ENCODE results near the gene GSG1L.

Gene GSG1L

DNA sequence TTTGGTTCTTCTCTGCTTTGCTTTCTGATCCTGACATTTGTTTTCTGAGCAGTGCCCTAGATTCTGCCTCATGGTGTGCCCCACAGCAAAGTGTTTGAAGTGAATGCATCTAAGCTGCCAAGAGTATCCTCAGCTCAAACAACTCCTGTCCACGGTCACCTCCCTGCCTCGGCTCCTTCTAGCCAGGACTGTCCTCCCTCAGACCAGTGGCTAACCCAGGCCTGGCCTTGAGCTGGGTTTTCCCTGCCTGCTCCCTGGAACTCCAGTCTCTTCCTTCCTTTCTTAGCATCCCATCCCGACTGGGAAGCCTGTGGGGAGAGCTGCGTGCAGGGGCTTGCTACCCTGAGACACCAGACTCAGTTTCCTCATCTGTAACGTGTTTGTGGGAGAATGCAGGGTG is 256.5 kb downstream of the GSG1L start:
- no peak for DNase-seq

DNA sequence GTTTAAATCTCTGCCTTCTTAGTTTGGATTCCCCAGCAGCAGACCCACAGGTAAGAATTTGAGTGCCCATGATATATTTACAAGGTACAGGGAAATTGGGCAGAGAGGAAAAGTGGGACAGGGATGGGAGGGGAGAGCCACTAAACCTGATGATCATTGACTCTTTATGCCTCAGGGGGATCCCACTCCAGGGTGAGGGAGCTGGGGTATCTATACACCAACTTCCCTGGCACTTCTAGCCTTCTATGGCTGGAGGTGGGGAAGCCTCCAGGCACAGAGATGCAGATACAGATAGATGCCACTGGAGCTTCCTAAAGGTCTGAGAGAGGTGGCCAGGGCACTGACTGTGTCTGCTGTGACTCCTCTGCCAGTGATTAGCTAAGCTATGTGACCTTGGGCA is 257.1 kb downstream of the GSG1L start:
- DNase-seq, result no peak

GRCh38 chr16:27805828-27806351 is 257.6 kb downstream of the GSG1L start:
- no peak for DNase-seq

GRCh38 chr16:27803775-27804549 is 259.6 kb downstream of the GSG1L start:
- no peak for DNase-seq

GRCh38 chr16:27802664-27803439 is 260.7 kb downstream of the GSG1L start:
- DNase-seq, result no peak

GRCh38 chr16:27801289-27801945 is 262.1 kb downstream of the GSG1L start:
- DNase-seq, result no peak

- DNase-seq, result no peak
Observed at GRCh38 chr16:27800817-27801216, 262.7 kb downstream of the GSG1L start.

- DNase-seq, result no peak
Observed at GRCh38 chr16:27799896-27800295, 263.6 kb downstream of the GSG1L start.

- no peak for DNase-seq
Observed at GRCh38 chr16:27798241-27798640, 265.3 kb downstream of the GSG1L start.

DNA sequence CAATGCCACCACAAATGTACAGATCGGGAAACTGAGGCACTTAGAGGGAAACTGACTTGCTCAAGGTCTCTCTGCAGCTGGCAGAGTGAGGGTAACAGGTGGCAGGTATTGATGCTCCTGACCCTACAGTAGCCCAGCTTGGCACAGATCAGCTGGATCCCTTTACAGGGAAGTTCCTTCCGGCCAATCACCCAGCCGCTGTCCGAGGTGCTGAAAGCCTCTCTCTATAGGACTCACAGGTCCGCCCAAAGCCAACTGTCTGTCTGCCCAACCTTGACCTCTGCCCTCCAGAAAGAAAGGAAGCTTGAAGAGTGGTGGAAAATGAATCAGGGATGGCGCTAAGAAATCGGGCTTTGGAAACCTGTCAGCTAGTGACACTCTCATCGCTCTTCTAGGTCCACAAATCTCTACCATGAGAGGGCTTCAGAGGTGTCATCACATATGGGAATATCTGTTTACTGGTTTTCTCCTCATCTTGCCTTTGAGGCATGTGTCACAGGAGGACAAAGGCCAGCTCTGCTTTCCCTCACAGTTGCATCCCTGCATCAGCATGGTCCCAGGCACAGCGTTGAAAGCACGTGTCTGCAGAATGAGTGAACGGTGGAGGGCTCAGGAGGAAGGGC is 267.4 kb downstream of the GSG1L start:
- DNase-seq, result no peak

- no peak for DNase-seq
Observed at GRCh38 chr16:27793249-27793622, 270.3 kb downstream of the GSG1L start.

DNA sequence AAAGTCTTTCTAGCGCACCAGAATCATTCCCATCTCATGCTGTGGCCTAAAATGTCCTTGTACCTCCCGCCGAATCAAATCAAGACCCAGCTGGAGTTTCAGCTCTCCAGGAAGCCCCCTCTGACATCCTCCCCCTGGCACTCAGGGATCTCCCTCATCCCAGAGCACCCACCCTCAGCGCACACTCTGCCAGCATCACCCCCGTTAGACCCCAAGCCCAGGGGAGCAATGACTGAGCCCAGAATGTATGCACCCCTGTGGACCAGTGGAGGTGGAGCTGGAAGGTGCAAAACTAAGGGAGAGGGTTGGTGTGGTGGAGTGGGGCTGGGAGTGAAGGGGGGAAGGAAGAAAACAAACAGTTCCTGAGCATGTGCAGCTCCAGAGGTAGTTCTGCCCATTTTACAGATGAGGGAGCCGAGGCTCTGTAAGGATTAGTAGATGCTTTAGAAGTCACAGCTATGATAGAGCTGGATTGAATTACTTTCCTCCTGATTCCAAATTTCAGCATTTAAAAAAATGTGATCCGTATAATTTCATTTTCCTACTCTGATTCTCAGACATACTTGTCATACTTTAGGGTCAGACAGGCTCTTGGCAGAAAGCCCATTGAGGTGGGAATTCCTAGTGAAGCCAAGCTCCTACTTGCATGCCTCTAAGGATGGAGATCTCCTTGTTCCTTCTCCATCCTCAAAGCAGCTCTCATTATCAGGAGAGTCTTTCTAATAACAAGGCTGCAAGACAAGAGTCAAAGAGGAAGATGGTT is 270.8 kb downstream of the GSG1L start:
- no peak for DNase-seq

- DNase-seq, result no peak
Observed at GRCh38 chr16:27791404-27791719, 272.2 kb downstream of the GSG1L start.

DNA sequence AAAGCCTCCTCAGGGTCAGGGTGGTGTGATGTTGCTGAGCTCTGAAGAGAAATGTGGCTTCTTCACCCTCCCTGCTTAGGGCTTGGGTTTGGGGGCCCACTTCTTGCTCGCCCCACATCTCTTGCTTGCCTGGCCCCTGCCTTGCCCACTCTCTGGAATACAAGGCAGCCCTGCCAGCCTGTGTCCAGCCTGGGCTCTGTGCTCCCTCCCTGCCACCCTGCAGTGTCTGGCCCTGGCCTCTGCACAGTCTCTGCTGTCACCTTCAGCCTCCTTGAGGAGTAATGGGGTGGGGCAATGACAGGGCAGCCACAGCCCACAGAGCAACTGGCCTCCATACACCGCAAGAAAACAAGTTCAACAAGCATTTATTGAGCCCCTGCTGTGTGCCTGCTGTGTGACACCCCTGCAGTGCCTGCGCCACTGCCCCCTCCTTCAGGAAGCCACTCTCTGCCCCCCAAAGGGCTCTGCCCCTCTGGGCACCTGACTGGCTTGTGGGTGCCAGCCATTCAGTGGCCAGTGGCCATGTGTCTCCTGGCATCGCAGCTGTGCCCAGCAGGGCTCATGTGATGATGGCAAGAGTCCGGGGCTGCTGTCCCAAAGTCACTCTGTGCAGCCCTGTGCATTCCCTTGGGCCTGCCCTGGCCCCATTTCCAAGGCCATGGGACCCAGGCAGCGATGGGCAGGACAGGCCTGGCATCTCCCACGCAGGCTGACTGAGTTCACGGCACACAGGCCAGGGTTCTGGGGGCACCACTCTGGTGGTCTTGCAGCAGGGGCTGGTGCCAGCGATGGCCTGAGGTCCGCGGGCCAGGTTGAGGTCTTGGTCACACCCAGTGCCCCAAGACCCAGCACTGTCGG is 272.7 kb downstream of the GSG1L start:
- DNase-seq, result no peak

GRCh38 chr16:27789595-27790241 is 273.8 kb downstream of the GSG1L start:
- no peak for DNase-seq

GRCh38 chr16:27789150-27789549 is 274.4 kb downstream of the GSG1L start:
- DNase-seq, result no peak

DNA sequence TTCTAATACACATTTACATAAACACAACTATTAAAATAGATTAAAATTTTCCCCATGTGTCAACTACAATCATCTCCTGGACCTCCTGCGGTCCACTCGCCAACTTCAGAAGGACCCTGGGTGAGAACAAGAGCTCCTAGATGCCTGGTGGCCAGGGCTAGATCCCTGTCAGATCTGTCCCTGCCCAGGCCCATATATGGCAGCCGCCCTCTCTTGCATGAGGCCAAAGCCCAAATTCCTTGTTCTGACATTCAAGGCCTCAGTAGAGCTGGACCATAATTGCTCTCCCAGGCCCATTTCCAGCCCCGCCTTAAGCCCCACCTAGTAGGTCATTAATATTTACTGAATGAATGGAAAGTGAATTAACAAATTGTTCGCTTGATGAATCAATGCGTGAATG is 275.8 kb downstream of the GSG1L start:
- no peak for DNase-seq

GRCh38 chr16:27786923-27787625 is 276.4 kb downstream of the GSG1L start:
- no peak for DNase-seq

- no peak for DNase-seq
Observed at GRCh38 chr16:27786221-27786922, 277.1 kb downstream of the GSG1L start.

DNA sequence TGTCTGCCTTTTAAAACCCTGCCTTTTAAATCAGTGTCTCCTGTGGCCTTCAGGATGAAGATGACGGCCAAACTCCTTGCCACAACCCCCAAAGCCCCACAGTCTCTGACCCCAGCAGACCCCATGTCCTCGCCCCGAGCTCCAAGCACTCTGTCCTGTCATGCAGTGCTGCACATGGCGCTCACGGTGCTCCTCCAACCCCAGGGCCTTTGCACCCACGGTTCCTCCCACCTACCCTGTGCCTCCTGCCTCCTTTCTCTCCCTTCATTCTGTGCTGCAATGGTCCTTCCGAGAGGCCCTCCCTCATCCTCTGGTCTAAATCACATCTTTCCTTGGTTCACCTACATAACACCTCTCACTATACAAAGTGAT is 278.2 kb downstream of the GSG1L start:
- no peak for DNase-seq

Measured in T1000 (cell line).